HepG2 (cell line): ENCODE measurements around the gene VPS52. TPM values are rescaled to one million over a fixed set of nuclear protein-coding genes. Genes with fewer than 3 reads are reported as not detected.

Experiments used
- AKAP8 ChIP-seq: sonication (generic); formaldehyde crosslinking; IDR thresholded peaks from 2 replicates; pipeline ENCODE4 v1.5.1; 2020; ENCODE audit warnings: mild to moderate bottlenecking, missing genetic modification reagents
- HES4 ChIP-seq: sonication (generic); formaldehyde crosslinking; IDR thresholded peaks from 2 replicates; pipeline ENCODE4 v1.9.0; 2021; ENCODE audit warnings: mild to moderate bottlenecking, missing genetic modification reagents, borderline replicate concordance
- HOXA3 ChIP-seq: sonication (generic); formaldehyde crosslinking; IDR thresholded peaks from 2 replicates; pipeline ENCODE4 v1.5.0; 2020; ENCODE audit warnings: missing genetic modification reagents
- KDM1A ChIP-seq: IDR thresholded peaks from 2 replicates; pipeline ENCODE4 v1.6.1; 2016; ENCODE audit warnings: missing compliant biosample characterization
- RBM22 ChIP-seq: fragments of 200-400 bp; formaldehyde crosslinking; optimal IDR thresholded peaks from 2 replicates; pipeline ENCODE3; 2017; ENCODE audit warnings: mild to moderate bottlenecking, low read length, moderate library complexity
- ZNF496 ChIP-seq: sonication (generic); formaldehyde crosslinking; IDR thresholded peaks from 2 replicates; pipeline ENCODE4 v1.8.1; 2023; ENCODE audit warnings: mild to moderate bottlenecking, moderate library complexity, missing genetic modification reagents; ENCODE audit not compliant: insufficient replicate concordance
- polyA plus RNA-seq, 8 experiments: library from polyadenylated mRNA; depleted of rRNA in 3 of 8; stranded (reverse) in 7 of 8; unstranded in 1 of 8; fragments of >200 nt; fragmentation: Illumina TruSeq in 4 of 8; extraction: Trizol in 4 of 8; gene quantifications; 2 replicates each; pipeline versions ENCODE4 v1.2.1 to v1.2.3, GENCODE V29; 2011 to 2016; ENCODE audit warnings: low read depth in 4 of 8, missing spikeins in 1 of 8, mixed read lengths in 1 of 8; ENCODE audit not compliant: insufficient read depth in 1 of 8
- total RNA-seq, 5 experiments: library from RNA; depleted of rRNA; stranded (reverse); fragments of >200 nt; fragmentation: Illumina TruSeq; extraction: Trizol; gene quantifications; 2 replicates each; pipeline ENCODE4 v1.2.3, GENCODE V29; 2016; ENCODE audit warnings: low read depth in 1 of 5
- TF ChIP-seq, protein P1 (sequence below): IDR thresholded peaks from 2 replicates; pipeline ENCODE4 v1.6.1; 2016; ENCODE audit warnings: low read depth, missing genetic modification reagents, missing compliant biosample characterization
- TF ChIP-seq, protein P2 (sequence below): sonication (generic); formaldehyde crosslinking; conservative IDR thresholded peaks from 2 replicates; pipeline ENCODE4 v1.8.0; 2022; ENCODE audit warnings: low read depth, missing genetic modification reagents
- TF ChIP-seq, protein P3 (sequence below): sonication (generic); formaldehyde crosslinking; IDR thresholded peaks from 2 replicates; pipeline ENCODE4 v1.5.0; 2020; ENCODE audit warnings: mild to moderate bottlenecking, missing genetic modification reagents, moderate library complexity
- TF ChIP-seq, protein P4 (sequence below): sonication (generic); formaldehyde crosslinking; IDR thresholded peaks from 2 replicates; pipeline ENCODE4 v1.5.0; 2020; ENCODE audit warnings: mild to moderate bottlenecking, missing genetic modification reagents, borderline replicate concordance

The VPS52 gene
- total and polyA plus RNA-seq, 2 of the 13 experiments (the other 11 are each of a cell fraction or from before 2014, with no cell fraction given) = 48.9 to 85.5 TPM

DNA sequence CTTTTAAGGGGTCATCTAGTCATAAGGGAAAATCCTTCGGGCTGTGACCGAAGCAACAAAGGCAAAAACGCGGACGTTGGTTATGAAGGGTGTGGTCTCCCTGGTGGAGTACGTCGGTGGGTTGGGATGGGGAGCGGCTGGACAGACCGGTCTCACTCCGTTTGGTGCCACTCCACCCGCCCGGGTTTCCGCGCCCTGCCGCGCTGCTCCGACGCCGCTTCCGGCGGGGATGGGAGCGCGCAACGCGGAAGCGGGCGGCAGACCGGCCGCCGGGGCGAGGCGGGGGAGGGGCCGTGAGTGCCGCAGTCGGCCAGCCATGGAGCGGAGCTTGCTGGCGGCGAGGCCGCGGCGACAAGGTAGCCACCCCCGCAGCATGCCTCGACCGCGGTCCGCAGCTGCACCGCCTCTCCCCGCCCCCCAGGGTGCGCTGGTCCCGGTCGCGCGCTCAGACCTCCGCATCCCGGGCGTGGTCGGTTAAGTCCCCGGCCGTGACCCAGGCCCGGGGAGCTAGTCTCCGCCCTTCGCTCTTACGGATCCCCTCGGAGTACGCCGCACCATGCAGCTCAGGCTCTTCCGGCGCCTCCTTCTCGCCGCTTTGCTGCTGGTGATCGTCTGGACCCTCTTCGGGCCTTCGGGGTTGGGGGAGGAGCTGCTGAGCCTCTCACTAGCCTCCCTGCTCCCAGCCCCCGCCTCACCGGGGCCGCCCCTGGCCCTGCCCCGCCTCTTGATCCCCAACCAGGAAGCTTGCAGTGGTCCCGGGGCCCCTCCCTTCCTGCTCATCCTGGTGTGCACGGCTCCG, 5.4 kb upstream of the VPS52 start, which contains the start of gene B3GALT4 (continued):
- TF ChIP-seq, protein P1, sequence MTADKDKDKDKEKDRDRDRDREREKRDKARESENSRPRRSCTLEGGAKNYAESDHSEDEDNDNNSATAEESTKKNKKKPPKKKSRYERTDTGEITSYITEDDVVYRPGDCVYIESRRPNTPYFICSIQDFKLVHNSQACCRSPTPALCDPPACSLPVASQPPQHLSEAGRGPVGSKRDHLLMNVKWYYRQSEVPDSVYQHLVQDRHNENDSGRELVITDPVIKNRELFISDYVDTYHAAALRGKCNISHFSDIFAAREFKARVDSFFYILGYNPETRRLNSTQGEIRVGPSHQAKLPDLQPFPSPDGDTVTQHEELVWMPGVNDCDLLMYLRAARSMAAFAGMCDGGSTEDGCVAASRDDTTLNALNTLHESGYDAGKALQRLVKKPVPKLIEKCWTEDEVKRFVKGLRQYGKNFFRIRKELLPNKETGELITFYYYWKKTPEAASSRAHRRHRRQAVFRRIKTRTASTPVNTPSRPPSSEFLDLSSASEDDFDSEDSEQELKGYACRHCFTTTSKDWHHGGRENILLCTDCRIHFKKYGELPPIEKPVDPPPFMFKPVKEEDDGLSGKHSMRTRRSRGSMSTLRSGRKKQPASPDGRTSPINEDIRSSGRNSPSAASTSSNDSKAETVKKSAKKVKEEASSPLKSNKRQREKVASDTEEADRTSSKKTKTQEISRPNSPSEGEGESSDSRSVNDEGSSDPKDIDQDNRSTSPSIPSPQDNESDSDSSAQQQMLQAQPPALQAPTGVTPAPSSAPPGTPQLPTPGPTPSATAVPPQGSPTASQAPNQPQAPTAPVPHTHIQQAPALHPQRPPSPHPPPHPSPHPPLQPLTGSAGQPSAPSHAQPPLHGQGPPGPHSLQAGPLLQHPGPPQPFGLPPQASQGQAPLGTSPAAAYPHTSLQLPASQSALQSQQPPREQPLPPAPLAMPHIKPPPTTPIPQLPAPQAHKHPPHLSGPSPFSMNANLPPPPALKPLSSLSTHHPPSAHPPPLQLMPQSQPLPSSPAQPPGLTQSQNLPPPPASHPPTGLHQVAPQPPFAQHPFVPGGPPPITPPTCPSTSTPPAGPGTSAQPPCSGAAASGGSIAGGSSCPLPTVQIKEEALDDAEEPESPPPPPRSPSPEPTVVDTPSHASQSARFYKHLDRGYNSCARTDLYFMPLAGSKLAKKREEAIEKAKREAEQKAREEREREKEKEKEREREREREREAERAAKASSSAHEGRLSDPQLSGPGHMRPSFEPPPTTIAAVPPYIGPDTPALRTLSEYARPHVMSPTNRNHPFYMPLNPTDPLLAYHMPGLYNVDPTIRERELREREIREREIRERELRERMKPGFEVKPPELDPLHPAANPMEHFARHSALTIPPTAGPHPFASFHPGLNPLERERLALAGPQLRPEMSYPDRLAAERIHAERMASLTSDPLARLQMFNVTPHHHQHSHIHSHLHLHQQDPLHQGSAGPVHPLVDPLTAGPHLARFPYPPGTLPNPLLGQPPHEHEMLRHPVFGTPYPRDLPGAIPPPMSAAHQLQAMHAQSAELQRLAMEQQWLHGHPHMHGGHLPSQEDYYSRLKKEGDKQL (CRISPR knock-in tag) = no peak
- TF ChIP-seq, protein P2, sequence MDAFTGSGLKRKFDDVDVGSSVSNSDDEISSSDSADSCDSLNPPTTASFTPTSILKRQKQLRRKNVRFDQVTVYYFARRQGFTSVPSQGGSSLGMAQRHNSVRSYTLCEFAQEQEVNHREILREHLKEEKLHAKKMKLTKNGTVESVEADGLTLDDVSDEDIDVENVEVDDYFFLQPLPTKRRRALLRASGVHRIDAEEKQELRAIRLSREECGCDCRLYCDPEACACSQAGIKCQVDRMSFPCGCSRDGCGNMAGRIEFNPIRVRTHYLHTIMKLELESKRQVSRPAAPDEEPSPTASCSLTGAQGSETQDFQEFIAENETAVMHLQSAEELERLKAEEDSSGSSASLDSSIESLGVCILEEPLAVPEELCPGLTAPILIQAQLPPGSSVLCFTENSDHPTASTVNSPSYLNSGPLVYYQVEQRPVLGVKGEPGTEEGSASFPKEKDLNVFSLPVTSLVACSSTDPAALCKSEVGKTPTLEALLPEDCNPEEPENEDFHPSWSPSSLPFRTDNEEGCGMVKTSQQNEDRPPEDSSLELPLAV = 0 out of 2 replicates have a peak, but pooled peaks have one; percentile 49
- TF ChIP-seq HES4 (CRISPR knock-in tag) = no peak
- TF ChIP-seq HOXA3 (CRISPR knock-in tag) = peak; percentile 77; the same call in 1 of the 2 replicates
- TF ChIP-seq ZNF496 (CRISPR knock-in tag) = no peak
- no peak for TF ChIP-seq KDM1A (CRISPR knock-in tag)
- TF ChIP-seq, protein P3, sequence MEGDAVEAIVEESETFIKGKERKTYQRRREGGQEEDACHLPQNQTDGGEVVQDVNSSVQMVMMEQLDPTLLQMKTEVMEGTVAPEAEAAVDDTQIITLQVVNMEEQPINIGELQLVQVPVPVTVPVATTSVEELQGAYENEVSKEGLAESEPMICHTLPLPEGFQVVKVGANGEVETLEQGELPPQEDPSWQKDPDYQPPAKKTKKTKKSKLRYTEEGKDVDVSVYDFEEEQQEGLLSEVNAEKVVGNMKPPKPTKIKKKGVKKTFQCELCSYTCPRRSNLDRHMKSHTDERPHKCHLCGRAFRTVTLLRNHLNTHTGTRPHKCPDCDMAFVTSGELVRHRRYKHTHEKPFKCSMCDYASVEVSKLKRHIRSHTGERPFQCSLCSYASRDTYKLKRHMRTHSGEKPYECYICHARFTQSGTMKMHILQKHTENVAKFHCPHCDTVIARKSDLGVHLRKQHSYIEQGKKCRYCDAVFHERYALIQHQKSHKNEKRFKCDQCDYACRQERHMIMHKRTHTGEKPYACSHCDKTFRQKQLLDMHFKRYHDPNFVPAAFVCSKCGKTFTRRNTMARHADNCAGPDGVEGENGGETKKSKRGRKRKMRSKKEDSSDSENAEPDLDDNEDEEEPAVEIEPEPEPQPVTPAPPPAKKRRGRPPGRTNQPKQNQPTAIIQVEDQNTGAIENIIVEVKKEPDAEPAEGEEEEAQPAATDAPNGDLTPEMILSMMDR (CRISPR knock-in tag) = no peak; the same call in 1 of the 2 replicates
- TF ChIP-seq, protein P4, sequence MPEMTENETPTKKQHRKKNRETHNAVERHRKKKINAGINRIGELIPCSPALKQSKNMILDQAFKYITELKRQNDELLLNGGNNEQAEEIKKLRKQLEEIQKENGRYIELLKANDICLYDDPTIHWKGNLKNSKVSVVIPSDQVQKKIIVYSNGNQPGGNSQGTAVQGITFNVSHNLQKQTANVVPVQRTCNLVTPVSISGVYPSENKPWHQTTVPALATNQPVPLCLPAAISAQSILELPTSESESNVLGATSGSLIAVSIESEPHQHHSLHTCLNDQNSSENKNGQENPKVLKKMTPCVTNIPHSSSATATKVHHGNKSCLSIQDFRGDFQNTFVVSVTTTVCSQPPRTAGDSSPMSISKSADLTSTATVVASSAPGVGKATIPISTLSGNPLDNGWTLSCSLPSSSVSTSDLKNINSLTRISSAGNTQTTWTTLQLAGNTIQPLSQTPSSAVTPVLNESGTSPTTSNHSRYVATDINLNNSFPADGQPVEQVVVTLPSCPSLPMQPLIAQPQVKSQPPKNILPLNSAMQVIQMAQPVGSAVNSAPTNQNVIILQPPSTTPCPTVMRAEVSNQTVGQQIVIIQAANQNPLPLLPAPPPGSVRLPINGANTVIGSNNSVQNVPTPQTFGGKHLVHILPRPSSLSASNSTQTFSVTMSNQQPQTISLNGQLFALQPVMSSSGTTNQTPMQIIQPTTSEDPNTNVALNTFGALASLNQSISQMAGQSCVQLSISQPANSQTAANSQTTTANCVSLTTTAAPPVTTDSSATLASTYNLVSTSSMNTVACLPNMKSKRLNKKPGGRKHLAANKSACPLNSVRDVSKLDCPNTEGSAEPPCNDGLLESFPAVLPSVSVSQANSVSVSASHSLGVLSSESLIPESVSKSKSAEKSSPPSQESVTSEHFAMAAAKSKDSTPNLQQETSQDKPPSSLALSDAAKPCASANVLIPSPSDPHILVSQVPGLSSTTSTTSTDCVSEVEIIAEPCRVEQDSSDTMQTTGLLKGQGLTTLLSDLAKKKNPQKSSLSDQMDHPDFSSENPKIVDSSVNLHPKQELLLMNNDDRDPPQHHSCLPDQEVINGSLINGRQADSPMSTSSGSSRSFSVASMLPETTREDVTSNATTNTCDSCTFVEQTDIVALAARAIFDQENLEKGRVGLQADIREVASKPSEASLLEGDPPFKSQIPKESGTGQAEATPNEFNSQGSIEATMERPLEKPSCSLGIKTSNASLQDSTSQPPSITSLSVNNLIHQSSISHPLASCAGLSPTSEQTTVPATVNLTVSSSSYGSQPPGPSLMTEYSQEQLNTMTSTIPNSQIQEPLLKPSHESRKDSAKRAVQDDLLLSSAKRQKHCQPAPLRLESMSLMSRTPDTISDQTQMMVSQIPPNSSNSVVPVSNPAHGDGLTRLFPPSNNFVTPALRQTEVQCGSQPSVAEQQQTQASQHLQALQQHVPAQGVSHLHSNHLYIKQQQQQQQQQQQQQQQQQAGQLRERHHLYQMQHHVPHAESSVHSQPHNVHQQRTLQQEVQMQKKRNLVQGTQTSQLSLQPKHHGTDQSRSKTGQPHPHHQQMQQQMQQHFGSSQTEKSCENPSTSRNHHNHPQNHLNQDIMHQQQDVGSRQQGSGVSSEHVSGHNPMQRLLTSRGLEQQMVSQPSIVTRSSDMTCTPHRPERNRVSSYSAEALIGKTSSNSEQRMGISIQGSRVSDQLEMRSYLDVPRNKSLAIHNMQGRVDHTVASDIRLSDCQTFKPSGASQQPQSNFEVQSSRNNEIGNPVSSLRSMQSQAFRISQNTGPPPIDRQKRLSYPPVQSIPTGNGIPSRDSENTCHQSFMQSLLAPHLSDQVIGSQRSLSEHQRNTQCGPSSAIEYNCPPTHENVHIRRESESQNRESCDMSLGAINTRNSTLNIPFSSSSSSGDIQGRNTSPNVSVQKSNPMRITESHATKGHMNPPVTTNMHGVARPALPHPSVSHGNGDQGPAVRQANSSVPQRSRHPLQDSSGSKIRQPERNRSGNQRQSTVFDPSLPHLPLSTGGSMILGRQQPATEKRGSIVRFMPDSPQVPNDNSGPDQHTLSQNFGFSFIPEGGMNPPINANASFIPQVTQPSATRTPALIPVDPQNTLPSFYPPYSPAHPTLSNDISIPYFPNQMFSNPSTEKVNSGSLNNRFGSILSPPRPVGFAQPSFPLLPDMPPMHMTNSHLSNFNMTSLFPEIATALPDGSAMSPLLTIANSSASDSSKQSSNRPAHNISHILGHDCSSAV (CRISPR knock-in tag) = no peak
- TF ChIP-seq AKAP8 (CRISPR knock-in tag) = peak; percentile 80
- peak; percentile 93 for TF ChIP-seq RBM22
